Stimulated activated CD8-positive, alpha-beta memory T cell treated with anti-CD3 and anti-CD28 coated beads, Interleukin-4, amount 100 ng/mL, for 48 hours (primary cell): Measurements from ENCODE around the gene ICA1.

ENCODE experiments used
- DNase-seq: peaks from one replicate; pipeline ENCODE4 v3.0.0-alpha.2; 2020

ICA1 gene

DNA sequence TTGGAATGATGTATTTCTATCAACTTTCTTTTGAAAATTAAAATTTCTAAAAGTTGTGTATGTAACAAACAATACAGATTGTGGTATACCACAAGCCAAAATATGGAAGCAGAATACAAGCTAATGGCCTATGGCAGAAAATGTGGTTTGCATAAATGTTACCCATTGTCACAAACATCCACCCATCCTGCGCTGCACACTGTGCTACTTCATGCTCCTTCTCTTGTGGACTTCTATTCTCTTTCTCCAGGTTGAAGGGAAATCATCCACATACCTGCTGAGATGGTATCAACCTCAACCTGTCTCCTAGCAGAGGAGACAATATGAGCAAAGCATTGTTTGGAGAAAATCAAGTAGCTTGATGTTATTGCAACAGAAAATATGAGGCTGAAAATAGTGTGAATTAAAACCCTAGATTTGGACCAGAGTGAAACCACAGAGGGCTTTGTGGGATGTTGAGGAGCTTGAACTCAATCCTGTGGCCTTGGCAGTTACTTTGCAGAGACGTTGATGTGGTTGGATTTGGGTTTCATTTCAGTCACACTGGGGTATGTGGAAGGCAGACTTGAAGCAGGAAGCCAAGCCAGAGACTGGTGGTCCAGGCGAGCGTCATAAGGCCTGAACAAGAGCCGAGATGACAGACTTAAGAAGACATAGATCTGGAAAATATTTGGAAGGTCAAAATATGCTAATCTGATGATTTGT, 63.8 kb downstream of the ICA1 start:
- peak; percentile 48 for DNase-seq

DNA sequence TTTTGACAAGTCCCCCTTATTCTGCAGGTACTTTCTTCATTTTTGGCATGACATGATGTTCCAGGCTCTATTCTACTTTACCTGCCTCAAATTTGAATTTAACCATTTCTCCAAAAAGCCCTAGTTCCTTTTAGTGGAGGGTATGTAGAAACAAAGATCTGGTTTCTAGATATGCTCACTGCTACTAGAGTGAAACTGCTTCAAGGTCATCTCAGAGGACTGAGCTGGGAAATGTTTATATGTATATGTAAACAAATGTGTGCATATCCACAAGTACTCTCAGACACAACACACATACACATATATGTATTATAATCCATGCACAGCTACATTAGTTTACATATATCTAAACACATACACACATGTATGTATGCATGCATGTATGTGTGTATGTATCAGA, 69.1 kb downstream of the ICA1 start:
- no peak for DNase-seq

DNA sequence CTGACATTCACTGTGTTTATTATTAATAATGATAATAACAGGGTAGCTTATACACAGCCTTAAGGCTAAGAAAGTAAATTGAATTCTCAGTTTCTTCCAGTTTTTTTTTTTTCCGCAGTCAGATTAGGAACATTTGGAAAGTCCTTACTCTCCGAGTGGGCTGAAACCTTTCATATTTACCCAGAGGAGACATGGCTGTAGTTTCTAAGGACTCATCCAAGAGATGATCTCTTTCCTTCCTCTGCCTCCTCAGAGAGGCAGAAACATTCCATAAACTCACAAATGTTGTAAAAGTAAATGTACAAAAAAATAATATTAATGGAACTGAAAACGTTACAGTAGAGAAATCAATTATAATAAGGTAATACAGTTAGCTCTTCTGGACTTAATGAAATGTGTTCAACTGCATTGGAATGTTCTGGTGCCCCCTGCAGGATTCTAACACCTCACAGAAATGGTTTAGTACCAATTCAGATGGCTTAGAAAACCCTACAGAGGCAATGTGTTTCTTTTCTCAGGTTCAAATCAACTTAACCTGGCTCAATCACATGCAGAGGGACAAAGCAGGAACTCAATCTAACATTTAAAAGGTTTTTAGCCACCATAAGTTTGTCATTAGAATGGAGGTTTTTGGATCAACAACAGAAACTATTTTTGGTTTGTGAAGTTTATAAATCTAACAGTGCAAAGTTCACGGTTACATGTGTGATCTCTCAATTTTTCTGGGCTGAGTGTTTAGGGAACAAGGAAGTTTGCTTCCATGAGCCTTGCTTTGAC, 71.7 kb downstream of the ICA1 start:
- peak; percentile 61 for DNase-seq

DNA sequence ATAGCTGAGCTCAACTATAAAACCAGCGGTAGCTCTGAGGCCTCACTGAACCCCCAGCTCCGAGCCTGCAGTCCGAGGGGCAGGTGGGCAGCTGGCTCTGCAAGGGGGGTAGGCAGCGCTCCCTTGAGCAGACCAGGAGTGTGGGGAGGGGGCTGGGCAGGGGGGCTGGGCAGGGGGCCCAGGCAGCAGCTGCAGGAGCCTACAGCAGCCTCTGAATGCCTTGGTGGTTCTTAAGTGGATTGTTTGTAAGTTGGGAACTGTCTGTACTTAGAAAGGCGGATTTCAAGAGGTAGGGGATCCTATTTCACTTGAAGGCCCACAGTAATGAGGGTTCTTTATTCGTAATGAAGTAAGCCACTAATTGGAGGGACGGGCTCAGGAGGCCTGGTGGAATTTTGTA, 72.3 kb downstream of the ICA1 start:
- DNase-seq: no peak

DNA sequence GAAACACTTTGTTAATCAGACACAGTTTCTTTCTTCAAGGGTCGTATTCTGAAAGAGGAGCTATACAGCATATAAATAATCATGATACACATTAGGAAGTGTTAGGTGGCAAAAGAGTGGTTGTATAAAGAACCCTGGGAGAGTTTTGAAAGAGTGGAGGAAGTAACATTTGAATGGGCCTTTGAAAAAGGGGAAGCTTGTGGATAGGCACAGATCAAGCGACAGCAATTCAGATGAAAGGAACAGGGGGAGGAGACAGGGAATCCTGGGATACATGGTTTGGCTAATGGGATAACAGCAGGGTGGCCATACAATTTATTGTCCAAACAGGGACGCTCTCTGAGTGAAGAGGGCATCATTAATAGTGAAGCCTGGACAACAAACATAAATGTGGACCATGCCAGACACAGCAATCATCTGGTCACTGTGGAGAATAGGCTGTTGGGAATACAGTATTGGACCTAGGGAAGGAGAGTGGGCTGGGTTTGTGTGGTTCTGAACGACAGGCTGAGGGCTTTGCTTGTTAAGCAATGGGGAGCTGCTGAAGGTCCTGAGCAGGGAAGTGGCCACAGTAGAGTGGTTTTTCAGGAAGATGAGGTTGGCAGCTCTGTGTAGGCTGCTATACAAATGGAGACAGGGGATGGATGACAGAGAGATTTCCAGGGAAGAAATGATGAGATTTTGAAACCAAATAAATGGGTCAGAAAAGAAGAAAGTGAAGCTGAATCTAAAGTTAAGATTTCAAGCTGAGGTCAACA, 75.9 kb downstream of the ICA1 start:
- DNase-seq: no peak

GRCh38 chr7:8184221-8184620, 77.7 kb downstream of the ICA1 start:
- DNase-seq: no peak

DNA sequence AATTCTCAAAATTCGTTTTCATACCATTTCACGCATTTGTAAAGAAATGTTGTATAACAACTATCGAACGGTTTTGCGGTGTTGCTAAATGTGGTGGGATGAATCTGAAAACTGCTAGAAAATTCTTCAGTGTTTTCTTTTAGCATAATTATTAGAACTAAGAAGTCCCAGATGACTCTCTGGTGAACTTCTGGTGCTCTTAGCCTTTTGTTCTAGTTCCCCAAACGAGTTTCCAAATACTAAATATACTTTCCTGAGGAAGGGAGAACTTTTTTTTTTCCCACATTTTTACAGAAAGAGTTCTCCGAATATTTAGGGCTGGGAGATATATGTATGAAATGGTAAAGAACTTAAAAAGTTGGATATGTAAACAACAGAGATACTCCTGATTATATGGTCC, 82.5 kb downstream of the ICA1 start:
- no peak for DNase-seq

- DNase-seq: no peak
Measured at GRCh38 chr7:8178353-8178752, 83.6 kb downstream of the ICA1 start.

DNA sequence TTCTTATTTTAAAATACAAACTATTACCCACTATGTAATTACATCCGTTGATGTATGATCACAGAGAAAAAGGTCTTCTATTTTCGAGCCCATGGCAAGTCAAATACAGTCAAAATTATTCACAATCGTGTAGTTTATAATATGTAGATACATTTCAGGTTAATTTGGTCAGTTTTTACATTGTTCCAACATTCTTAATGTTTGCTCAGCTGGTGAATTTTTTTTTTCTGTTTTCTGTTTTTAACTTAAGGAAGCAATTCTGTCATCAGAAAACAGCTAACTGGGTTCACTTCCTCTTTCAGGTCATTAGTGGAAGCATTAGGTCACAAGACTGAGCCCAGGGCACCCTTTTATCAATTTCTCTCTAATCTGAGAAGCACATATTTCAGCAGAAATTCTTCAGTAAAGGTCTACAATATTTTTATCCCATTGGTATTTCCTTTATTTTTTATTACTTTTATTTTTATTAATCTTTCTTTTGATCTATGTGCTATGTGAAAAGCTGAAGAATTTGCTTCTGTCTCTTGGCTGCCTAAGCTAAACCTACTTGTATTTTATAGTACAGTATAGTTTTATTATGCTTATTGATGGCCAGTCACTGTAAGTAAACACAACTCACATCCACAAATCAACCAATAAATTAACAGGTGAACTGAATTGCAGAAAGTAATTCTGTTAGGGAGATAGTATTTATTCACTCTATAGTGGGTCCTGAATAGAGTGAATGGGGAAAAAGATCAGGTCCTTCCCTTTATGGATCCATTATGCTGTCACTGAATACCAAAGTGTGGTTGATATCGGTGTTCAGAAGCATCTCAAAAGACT, 84.6 kb downstream of the ICA1 start:
- DNase-seq: no peak

DNA sequence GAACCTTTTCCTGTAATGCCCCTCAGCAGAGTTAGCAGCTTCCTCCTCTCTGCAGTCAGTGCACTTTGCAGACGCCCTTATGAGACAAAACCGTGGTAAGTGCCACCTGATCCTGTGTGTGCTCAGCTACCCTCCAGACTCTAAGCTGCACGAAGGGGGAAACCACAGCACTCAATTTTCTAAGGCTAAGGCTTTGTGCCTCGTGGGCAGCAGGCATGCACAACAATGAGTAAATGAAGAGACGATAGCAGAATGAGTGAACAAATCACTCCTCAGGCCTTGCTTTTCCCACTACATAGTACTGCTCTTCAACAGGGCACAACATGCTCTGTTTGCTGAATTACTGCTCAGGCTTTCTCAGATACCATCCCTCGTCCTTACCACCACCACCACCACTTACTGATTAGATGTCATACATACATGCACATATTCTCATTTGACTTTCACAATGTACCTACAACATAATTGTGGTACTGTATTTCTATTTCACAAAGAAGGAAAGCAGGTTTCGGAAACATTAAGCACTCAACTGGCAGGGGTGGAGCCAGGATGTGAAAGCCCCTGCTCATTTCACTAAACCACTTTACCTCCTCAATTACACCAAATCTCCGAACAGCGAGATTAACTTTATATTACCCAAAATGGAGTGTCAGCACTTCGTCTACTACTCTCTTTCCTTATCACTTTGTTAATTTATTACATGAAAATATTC, 85.4 kb downstream of the ICA1 start:
- peak; percentile 58 for DNase-seq

DNA sequence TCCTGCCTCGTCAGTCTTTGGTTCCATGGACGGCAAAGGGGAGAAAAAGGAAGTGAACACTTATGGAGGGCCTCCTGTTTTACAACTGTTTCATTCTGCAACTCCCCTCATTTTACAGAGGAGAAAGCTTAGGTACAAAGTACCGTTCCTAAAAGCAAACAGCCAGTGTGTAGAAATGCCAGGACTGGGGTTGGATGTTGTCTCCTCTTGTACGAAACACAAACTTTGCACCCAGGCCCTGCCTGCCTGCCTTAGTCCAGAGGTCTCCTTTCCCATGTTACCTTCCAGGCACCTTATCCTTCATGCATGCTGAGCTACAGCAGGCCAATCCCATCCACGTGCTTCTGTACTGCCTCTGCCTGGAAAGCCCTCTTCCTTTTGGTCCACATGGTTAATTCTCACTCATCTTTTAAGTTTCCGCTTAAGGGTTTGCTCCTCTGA, 86.0 kb downstream of the ICA1 start:
- no peak for DNase-seq

DNA sequence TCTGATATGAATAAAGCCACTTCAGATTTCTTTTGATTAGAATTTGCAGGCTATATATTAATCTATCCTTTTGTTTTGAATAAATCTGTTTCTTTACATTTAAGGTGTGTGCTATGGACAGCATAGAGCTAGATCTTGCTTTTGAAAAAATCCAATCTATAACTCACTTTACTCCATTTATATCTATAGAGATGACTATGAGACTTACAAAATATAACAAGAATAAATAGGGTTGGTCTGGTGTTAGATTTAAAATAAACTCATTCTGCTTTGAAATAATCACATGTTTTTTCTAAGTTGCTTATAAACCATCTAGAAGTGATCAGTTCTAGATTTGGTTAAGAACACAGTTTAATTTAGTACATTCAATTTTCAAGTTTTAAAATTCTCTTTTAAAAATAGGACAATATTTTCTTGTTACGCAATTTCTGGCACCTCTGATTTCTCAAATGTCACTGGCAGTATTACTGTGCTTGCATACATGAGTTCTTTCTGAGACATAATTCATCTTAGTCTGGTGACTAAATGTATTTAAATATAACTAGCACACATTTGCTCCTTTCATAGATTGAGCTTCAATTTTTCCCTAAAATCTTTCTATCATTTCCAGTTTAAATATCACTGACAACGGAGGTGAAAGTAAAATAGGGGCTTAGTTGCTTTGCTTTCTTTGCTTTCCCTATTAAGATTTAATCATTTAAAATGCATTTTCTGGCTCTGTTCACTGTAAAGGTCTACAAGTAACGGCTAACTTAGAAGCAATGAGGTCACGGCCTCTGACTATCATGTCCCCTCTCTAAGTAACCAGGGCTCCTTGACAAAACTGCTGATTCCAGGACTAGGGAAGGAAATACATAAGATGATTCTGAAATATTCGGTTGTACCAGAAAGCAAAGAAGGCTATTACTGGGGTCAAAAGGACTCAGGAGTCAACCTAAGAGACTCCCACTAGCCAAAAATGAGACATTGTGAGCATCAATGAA, 89.3 kb downstream of the ICA1 start:
- no peak for DNase-seq

- no peak for DNase-seq
Measured at GRCh38 chr7:8169171-8169570, 92.8 kb downstream of the ICA1 start.

GRCh38 chr7:8168336-8168735, 93.6 kb downstream of the ICA1 start:
- DNase-seq: no peak

GRCh38 chr7:8165150-8165549, 96.8 kb downstream of the ICA1 start:
- DNase-seq: no peak

DNA sequence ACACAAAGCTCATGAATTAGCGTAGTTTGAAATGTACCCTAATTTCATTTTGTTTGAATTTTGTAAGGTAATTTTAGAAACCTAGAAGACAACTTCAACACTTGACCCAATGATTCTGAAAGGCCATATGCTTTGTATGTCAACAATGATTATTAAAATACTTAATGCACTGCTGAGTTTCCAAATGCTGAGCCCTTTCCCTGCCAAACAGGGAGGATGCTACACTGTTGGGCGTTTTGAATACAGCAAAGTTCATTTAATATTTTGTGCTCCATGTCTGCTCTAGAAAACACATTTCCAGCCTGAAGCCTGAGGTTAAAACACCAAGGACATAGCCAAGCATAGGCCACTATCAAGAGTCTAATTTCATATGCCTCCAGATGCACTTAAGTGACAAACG, 99.8 kb downstream of the ICA1 start:
- no peak for DNase-seq

GRCh38 chr7:8161364-8161828, 100.6 kb downstream of the ICA1 start:
- DNase-seq: no peak

DNA sequence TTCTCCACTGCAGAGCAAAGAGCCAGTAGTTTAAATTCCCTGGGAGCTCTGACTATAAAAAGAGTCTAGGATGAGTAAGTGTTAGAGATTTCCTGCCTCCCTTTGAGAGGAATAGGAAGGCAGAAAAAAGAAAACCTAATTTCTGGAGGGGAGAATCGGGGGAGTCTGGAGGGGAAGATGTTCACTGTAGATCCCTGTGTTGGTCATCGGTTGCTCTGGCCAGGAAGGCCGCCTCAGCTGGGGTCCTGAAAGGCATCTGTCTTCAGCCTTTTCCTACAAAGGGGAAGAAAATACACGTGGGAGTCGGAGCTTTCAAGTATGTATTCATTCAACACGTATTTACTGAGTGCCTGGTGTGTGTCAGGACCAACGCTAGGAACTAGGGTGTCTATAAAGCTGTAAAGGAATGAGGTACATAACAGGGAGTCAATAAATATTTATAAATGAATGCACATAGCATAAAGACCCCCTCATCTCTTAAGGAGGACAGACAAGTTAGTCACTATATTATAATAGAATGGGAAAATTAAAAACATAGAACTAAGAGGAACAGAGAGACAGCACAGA, 101.1 kb downstream of the ICA1 start:
- no peak for DNase-seq

DNA sequence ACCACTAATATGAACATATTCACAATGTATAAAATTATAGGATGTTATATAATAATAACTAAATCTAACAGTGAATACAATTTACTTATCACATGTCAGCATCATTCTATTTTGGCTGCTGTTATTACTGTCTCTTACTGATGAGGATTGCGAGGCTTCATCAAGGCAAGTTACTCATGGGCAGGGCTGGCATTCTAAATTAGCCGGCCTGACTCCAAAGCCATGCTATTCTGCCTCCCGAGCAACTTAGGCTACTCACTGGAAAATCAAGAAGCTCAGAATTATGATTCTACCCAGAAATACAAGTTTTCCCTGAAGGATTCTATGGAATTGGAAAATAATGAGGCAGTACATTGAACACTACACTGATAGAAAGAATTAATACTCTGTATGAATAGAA, 101.7 kb downstream of the ICA1 start:
- no peak for DNase-seq

DNA sequence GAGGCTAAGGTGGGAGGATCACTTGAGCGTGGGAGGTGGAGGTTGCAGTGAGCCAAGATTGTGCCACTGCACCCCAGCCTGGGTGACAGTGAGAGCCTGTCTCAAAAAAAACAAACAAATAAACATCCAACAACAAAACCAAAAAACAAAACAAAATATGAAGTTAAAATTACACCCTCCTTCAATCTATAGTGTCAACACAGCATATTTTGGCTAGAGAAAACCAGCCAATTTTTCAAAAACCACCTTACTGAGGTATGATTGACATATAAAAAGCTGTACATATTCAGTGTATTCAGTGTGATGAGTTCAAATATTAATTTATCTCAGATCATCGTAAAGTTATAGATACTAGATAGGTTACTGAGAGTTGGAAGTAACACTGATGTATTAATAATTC, 102.4 kb downstream of the ICA1 start:
- DNase-seq: no peak

GRCh38 chr7:8157296-8157695, 104.7 kb downstream of the ICA1 start:
- no peak for DNase-seq
